ENCODE measurements around the gene LRCOL1. TPM values are rescaled to one million over a fixed set of nuclear protein-coding genes. Genes with fewer than 3 reads are reported as not detected.

LRCOL1 gene
- total RNA-seq, 1 experiment from 2014 or later = not detected

DNA sequence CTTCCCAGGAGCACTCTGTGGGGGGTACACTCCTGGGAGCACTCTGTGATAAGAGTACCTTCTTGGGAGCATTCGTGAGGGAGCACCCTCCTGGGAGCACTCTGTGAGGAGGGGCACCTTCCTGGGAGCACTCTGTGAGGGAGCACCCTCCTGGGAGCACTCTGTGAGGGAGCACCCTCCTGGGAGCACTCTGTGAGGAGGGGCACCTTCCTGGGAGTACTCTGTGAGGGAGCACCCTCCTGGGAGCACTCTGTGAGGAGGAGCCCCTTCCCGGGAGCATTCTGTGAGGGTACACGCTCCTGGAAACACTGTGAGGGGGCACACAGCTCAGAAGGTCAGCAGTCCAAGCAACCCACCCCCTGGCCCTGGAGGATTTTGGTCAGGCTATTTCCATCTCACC is 22.6 kb downstream of the LRCOL1 start:
- no peak for ATAC-seq

GRCh38 chr12:132586929-132587328 is 23.5 kb downstream of the LRCOL1 start:
- intact Hi-C loops (cut with micrococcal nuclease; ENCODE audit: unreplicated experiment) (no loop called here), in situ Hi-C loops (cut with HindIII; ENCODE audit: low pct_unique_long_range_greater_than_20kb, low sequenced_read_pairs) (no loop called here)
- Histone ChIP-seq H3K27ac (ENCODE audit: low read length) (no peak overlapping the region), H3K9me3 (ENCODE audit: control insufficient read depth, insufficient read depth, low read depth, low read length) (no peaks in the 10 kb centered on the region), H3K4me3 (ENCODE audit: low read depth in 2 of 2, low read length in 2 of 2) (no peak overlapping the region), H3K27me3 (ENCODE audit: control insufficient read depth, insufficient read depth, low read length) (no peaks in the 10 kb centered on the region), H3K36me3 (ENCODE audit: control insufficient read depth, insufficient read depth, low read length) (no peaks in the 10 kb centered on the region), H3K4me1 (ENCODE audit: control insufficient read depth, insufficient read depth, low read length) (no peaks in the 10 kb centered on the region)
- TF ChIP-seq SIN3A (IDR thresholded peaks at IDR 0.05; ENCODE audit: borderline replicate concordance, insufficient read depth, low read depth, low read length) (no peak), POLR2AphosphoS5 (IDR thresholded peaks at IDR 0.05; ENCODE audit: low read depth, low read length) (no peak), TCF7L2 (IDR thresholded peaks at IDR 0.05; ENCODE audit: low read depth, low read length) (no peak)
- TF ChIP-seq, protein P1, sequence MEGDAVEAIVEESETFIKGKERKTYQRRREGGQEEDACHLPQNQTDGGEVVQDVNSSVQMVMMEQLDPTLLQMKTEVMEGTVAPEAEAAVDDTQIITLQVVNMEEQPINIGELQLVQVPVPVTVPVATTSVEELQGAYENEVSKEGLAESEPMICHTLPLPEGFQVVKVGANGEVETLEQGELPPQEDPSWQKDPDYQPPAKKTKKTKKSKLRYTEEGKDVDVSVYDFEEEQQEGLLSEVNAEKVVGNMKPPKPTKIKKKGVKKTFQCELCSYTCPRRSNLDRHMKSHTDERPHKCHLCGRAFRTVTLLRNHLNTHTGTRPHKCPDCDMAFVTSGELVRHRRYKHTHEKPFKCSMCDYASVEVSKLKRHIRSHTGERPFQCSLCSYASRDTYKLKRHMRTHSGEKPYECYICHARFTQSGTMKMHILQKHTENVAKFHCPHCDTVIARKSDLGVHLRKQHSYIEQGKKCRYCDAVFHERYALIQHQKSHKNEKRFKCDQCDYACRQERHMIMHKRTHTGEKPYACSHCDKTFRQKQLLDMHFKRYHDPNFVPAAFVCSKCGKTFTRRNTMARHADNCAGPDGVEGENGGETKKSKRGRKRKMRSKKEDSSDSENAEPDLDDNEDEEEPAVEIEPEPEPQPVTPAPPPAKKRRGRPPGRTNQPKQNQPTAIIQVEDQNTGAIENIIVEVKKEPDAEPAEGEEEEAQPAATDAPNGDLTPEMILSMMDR (IDR thresholded peaks at IDR 0.05) = no peak
- TF ChIP-seq, protein P2, sequence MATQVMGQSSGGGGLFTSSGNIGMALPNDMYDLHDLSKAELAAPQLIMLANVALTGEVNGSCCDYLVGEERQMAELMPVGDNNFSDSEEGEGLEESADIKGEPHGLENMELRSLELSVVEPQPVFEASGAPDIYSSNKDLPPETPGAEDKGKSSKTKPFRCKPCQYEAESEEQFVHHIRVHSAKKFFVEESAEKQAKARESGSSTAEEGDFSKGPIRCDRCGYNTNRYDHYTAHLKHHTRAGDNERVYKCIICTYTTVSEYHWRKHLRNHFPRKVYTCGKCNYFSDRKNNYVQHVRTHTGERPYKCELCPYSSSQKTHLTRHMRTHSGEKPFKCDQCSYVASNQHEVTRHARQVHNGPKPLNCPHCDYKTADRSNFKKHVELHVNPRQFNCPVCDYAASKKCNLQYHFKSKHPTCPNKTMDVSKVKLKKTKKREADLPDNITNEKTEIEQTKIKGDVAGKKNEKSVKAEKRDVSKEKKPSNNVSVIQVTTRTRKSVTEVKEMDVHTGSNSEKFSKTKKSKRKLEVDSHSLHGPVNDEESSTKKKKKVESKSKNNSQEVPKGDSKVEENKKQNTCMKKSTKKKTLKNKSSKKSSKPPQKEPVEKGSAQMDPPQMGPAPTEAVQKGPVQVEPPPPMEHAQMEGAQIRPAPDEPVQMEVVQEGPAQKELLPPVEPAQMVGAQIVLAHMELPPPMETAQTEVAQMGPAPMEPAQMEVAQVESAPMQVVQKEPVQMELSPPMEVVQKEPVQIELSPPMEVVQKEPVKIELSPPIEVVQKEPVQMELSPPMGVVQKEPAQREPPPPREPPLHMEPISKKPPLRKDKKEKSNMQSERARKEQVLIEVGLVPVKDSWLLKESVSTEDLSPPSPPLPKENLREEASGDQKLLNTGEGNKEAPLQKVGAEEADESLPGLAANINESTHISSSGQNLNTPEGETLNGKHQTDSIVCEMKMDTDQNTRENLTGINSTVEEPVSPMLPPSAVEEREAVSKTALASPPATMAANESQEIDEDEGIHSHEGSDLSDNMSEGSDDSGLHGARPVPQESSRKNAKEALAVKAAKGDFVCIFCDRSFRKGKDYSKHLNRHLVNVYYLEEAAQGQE (IDR thresholded peaks at IDR 0.05; ENCODE audit: insufficient read depth in 1 of 2, low read depth in 2 of 2, low read length in 1 of 2) = no peak
- DNase-seq (ENCODE audit: low read depth, low spot score) (no peak), ATAC-seq (no peak)
- ChIA-PET CTCF (no interaction called here), POLR2A (no interaction called here)
- BruUV-seq (replicated peaks) = no TSS peak

More for the DNA sequence above, 22.6 kb downstream of the LRCOL1 start:
- ChIA-PET CTCF (no interaction called here), POLR2A (no interaction called here)
- intact Hi-C loops (cut with micrococcal nuclease; ENCODE audit: unreplicated experiment) (no loop called here), in situ Hi-C loops (cut with HindIII; ENCODE audit: low pct_unique_long_range_greater_than_20kb, low sequenced_read_pairs) (no loop called here)
- no peak for TF ChIP-seq TCF7L2 (IDR thresholded peaks at IDR 0.05; ENCODE audit: low read depth, low read length)
- TF ChIP-seq, protein P1 (IDR thresholded peaks at IDR 0.05) = no peak
- no peak for TF ChIP-seq POLR2AphosphoS5 (IDR thresholded peaks at IDR 0.05; ENCODE audit: low read depth, low read length)
- TF ChIP-seq, protein P2 (IDR thresholded peaks at IDR 0.05; ENCODE audit: insufficient read depth in 1 of 2, low read depth in 2 of 2, low read length in 1 of 2) = no peak
- TF ChIP-seq SIN3A (IDR thresholded peaks at IDR 0.05; ENCODE audit: borderline replicate concordance, insufficient read depth, low read depth, low read length) = no peak
- H3K4me3 ChIP-seq (ENCODE audit: low read depth in 2 of 2, low read length in 2 of 2) = no peak overlapping the region
- H3K9me3 ChIP-seq (ENCODE audit: control insufficient read depth, insufficient read depth, low read depth, low read length) = no peaks in the 10 kb centered on the region
- H3K4me1 ChIP-seq (ENCODE audit: control insufficient read depth, insufficient read depth, low read length) = no peaks in the 10 kb centered on the region
- H3K27ac ChIP-seq (ENCODE audit: low read length) = no peak overlapping the region
- no peaks in the 10 kb centered on the region for H3K36me3 ChIP-seq (ENCODE audit: control insufficient read depth, insufficient read depth, low read length)
- no peaks in the 10 kb centered on the region for H3K27me3 ChIP-seq (ENCODE audit: control insufficient read depth, insufficient read depth, low read length)
- BruUV-seq (replicated peaks) = no TSS peak
- DNase-seq (ENCODE audit: low read depth, low spot score) = no peak

Measured in Panc1 (cell line).